ENCODE measurements around the gene NR1I2.

The NR1I2 gene

GRCh38 chr3:119781330-119782198, at the start of gene NR1I2:
Gene NR1I2 (plus strand): TSS chr3:119782101.
- Histone ChIP-seq H3K4me3 (no peak within 1 kb of the TSS), H3K27ac (no peak within 1 kb of the TSS)
- TF ChIP-seq CTCF (IDR thresholded peaks at IDR 0.05) = no peak
- DNase-seq (ENCODE audit: low spot score) = no peak

GRCh38 chr3:119733812-119734211, 48.1 kb upstream of the NR1I2 start:
- DNase-seq (ENCODE audit: low spot score) = no peak
- TF ChIP-seq CTCF (IDR thresholded peaks at IDR 0.05) = no peak
- H3K27ac ChIP-seq = no peak overlapping the region
- H3K4me3 ChIP-seq = no peak overlapping the region

- no peak overlapping the region for H3K27ac ChIP-seq
- no peak overlapping the region for H3K4me3 ChIP-seq
- no peak for DNase-seq (ENCODE audit: low spot score)
- no peak for TF ChIP-seq CTCF (IDR thresholded peaks at IDR 0.05)
These were observed 43.2 kb upstream of the NR1I2 start for GRCh38 chr3:119738741-119739140.

GRCh38 chr3:119741657-119742590, 40.0 kb upstream of the NR1I2 start:
- TF ChIP-seq CTCF (IDR thresholded peaks at IDR 0.05) = no peak
- peak overlapping the region in 1 of 2 donors; percentile 5 for H3K27ac ChIP-seq
- DNase-seq (ENCODE audit: low spot score) = no peak
- H3K4me3 ChIP-seq = no peak overlapping the region

- no peak for DNase-seq (ENCODE audit: low spot score)
- no peak overlapping the region for H3K4me3 ChIP-seq
- no peak for TF ChIP-seq CTCF (IDR thresholded peaks at IDR 0.05)
- H3K27ac ChIP-seq = no peak overlapping the region
These were observed 38.0 kb upstream of the NR1I2 start for GRCh38 chr3:119743921-119744320.

GRCh38 chr3:119745942-119746341, 36.0 kb upstream of the NR1I2 start:
- H3K4me3 ChIP-seq = no peak overlapping the region
- DNase-seq (ENCODE audit: low spot score) = no peak
- no peak for TF ChIP-seq CTCF (IDR thresholded peaks at IDR 0.05)
- H3K27ac ChIP-seq = no peak overlapping the region

Data from coronary artery (tissue), 2 donors.